Effector CD4-positive, alpha-beta T cell (primary cell): ENCODE data around the gene MRPL53.

Experiments used
- DNase-seq: peaks from one replicate; pipeline ENCODE4 v3.0.0-alpha.2; 2020

Gene MRPL53

DNA sequence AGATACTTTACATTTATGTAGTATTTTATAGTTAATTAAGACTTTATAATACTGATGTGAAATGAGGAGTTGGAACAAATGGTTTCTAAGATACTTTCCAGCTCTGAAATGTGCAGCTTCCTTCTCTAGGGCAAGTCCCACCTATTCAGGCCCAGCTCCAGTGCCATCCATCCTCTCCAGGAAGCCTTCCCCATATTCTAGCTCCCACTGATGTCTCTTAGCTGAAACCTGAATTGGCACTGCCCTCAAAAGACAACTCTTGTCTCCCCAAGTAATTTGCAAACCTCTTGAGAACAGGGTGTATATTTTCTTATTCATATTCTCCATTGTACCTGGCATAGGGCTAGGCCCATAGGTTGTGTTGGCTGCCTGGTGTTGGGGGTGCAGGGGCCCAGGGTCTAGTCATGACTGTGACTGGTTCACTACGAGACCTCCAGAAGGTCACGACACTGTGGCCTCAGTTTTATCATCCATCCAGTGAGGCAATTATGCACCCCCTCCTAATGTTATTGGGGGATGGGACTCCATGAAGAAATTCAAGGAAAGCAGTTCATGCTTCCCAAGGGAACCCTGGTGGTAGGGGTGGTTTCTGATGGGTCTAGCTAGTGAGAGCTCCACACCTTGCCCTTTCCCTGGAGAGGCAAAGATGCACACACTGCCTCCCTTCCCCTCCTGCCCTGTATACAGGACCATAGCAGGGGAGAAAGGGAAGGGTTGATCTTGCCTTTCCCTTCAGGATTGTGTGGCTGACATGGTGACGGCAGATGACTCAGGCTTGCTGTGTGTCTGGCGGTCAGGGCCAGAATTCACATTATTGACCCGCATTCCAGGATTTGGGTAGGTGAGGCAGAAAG lies 48.1 kb downstream of the MRPL53 start:
- no peak for DNase-seq

DNA sequence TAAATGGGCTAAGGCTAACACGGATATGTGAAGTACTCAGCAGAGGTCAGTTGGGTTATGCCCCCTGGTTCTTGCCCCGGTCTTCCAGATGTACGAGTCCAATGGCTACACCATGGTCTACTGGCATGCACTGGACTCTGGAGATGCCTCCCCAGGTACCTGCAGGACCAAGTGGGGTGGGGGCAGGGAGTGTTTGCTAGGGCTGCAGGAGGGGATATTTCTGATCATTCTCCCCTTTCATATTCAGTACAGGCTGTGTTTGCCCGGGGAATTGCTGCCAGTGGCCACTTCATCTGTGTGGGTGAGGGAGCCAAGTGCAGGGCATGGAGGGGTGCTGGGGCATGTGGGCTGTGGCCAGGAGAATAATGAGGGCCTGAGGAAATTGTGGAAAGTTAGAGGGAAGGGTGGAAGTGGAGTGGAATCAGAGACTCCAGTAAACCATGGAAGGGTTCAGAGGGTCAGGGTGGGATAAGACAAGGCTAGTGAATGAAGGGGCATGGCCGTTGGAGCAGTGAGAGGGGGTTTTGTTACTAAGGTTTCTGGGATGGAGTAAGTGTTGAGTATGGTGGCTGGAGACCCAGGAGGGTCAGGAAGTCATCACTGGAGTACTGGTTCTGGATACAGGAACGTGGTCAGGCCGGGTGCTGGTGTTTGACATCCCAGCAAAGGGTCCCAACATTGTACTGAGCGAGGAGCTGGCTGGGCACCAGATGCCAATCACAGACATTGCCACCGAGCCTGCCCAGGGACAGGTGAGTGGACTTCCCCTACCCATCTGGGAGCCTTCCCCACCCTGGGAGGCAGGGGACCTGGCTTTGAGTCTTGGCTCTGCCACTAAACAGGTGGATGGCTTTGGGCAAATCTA lies 49.0 kb downstream of the MRPL53 start:
- DNase-seq: no peak
